Osteocyte (in vitro differentiated cells): ENCODE results near the gene MPPED1. TPM values are rescaled to one million over a fixed set of nuclear protein-coding genes. Genes with fewer than 3 reads are reported as not detected.

Experiments used
- DNase-seq: peaks from one replicate; pipeline ENCODE4 v3.0.0; 2021; ENCODE audit warnings: mixed read lengths; ENCODE audit not compliant: unreplicated experiment; ENCODE audit errors: extremely low spot score
- H3K27ac Mint-ChIP-seq: one replicate; pipeline ENCODE4 v1.8.0; 2021; ENCODE audit warnings: mild to moderate bottlenecking, mixed read lengths; ENCODE audit not compliant: unreplicated experiment
- H3K27me3 Mint-ChIP-seq: one replicate; pipeline ENCODE4 v1.8.0; 2021; ENCODE audit warnings: mixed read lengths; ENCODE audit not compliant: unreplicated experiment
- H3K36me3 Mint-ChIP-seq: one replicate; pipeline ENCODE4 v1.8.0; 2021; ENCODE audit warnings: mixed read lengths; ENCODE audit not compliant: unreplicated experiment
- H3K4me1 Mint-ChIP-seq: one replicate; pipeline ENCODE4 v1.8.0; 2021; ENCODE audit warnings: mixed read lengths; ENCODE audit not compliant: unreplicated experiment
- H3K4me3 Mint-ChIP-seq: one replicate; pipeline ENCODE4 v1.8.0; 2021; ENCODE audit warnings: mild to moderate bottlenecking, moderate library complexity, mixed read lengths; ENCODE audit not compliant: unreplicated experiment
- H3K9me3 Mint-ChIP-seq: one replicate; pipeline ENCODE4 v1.8.0; 2021; ENCODE audit warnings: mixed read lengths; ENCODE audit not compliant: unreplicated experiment
- total RNA-seq: library from RNA; stranded (reverse); gene quantifications from 2 replicates; pipeline ENCODE4 v1.2.1, GENCODE V29; 2021
- TF ChIP-seq, protein P1 (sequence below): fragments of 200-600 bp; sonication (generic); IDR thresholded peaks from 2 replicates; pipeline ENCODE4 v1.5.0; 2021; ENCODE audit warnings: antibody characterized with exemption, mild to moderate bottlenecking, moderate library complexity

Gene MPPED1
- total RNA-seq, 1 donor from 2014 or later = not detected

DNA sequence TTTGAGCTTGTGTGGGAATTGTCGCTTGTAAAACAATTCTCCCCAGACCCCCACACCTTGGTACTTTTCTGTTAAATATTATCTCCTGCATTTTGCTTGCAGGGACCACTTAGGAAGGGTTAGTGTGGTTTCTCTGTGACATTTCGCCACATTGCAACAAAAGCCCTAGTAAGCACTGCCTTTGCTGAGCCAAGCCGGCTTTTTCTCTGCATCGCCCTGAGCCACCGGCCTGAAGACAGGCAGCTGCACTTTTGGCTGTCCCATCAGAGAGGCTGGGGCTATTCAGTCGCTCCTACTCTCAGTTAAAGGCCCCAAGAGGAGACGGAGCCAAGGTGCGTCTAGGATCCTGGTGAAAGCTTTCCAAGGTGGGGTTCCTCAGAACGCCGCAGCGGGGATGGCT, 5.7 kb downstream of the MPPED1 start:
- H3K27me3 Mint-ChIP-seq = peaks cover 60% of the 10 kb centered on the region
- no peak overlapping the region for H3K27ac Mint-ChIP-seq
- H3K36me3 Mint-ChIP-seq = no peaks in the 10 kb centered on the region
- H3K4me3 Mint-ChIP-seq = no peak overlapping the region
- TF ChIP-seq, protein P1, sequence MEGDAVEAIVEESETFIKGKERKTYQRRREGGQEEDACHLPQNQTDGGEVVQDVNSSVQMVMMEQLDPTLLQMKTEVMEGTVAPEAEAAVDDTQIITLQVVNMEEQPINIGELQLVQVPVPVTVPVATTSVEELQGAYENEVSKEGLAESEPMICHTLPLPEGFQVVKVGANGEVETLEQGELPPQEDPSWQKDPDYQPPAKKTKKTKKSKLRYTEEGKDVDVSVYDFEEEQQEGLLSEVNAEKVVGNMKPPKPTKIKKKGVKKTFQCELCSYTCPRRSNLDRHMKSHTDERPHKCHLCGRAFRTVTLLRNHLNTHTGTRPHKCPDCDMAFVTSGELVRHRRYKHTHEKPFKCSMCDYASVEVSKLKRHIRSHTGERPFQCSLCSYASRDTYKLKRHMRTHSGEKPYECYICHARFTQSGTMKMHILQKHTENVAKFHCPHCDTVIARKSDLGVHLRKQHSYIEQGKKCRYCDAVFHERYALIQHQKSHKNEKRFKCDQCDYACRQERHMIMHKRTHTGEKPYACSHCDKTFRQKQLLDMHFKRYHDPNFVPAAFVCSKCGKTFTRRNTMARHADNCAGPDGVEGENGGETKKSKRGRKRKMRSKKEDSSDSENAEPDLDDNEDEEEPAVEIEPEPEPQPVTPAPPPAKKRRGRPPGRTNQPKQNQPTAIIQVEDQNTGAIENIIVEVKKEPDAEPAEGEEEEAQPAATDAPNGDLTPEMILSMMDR = no peak
- H3K9me3 Mint-ChIP-seq = no peaks in the 10 kb centered on the region
- no peak for DNase-seq
- no peaks in the 10 kb centered on the region for H3K4me1 Mint-ChIP-seq

DNA sequence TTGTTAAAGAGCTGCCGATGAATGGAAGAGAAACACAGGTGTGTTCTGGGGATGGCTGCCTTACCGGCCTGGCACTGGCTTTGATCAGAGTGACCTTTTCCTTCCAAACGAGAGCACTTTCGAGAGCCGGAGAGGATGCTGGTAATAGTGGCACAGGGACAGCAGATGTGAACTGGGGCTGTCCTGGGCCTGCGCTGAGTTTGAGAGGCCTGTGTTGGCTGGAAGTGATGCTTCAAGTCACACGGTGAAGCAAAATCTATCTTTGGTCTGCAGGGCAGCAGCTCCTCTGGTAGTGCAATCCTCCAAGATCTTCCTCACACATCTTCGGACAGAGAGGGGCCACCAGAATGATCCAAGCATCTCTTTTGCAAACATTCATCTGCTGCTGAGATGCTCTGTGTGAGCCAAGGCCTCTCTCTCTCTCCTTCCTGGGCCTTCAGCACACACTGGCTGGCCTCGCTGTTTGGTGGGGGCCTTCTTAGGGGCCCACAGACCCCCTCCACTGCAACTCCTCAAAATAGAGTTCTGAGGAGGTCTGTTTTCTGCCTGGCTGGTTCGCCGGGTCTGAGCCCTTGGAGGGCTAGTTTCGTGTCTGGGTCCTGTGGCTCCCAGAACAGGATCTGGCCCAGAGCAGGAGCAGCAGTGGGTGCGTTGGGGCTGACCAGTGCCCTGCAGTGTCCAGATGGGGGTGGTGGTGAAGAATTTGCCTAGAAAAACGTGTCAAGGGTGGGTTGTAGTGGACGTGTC, 6.4 kb downstream of the MPPED1 start:
- Mint-ChIP-seq H3K4me3 (no peak overlapping the region), H3K9me3 (no peaks in the 10 kb centered on the region), H3K36me3 (no peaks in the 10 kb centered on the region), H3K4me1 (no peaks in the 10 kb centered on the region), H3K27me3 (peaks cover 54% of the 10 kb centered on the region), H3K27ac (no peak overlapping the region)
- DNase-seq = no peak
- TF ChIP-seq, protein P1 = no peak

DNA sequence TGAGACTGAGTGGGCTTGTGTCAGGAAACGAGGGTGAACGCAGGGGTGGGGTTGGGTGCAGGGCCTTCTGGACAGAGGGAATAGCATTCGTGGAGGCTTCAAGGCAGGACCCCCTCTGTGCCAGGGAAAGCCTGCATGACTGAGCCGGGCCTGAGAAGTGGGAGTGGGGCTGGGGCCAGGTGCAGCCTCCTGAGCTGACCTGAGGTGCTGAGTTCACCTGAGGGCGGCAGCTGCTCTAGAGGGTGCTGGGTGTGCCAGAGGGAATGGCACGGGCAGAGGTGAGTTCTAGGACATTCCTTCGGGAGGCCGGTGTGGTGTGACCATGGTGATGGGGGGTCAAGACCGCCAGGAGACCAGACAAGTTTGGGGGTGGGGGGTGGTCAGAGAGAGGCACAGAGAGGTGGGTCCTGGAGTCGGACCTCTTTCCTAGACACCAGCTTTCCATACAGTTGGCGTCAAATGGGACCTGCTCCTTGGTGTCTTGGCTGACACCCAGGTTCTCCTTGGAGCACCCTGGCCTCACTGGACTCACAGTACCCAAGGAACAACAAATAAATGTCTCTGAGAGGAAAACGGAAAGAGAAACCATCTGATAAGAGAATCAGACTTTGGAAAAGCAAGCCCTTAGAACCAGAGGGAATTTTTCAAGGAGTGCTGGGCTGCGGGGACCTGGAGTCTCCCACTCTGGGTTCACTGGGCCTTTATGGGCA, 7.7 kb downstream of the MPPED1 start:
- peaks cover 41% of the 10 kb centered on the region for H3K27me3 Mint-ChIP-seq
- H3K4me3 Mint-ChIP-seq = no peak overlapping the region
- H3K9me3 Mint-ChIP-seq = no peaks in the 10 kb centered on the region
- no peak overlapping the region for H3K27ac Mint-ChIP-seq
- no peak for DNase-seq
- H3K4me1 Mint-ChIP-seq = no peaks in the 10 kb centered on the region
- TF ChIP-seq, protein P1 = no peak
- no peaks in the 10 kb centered on the region for H3K36me3 Mint-ChIP-seq

DNA sequence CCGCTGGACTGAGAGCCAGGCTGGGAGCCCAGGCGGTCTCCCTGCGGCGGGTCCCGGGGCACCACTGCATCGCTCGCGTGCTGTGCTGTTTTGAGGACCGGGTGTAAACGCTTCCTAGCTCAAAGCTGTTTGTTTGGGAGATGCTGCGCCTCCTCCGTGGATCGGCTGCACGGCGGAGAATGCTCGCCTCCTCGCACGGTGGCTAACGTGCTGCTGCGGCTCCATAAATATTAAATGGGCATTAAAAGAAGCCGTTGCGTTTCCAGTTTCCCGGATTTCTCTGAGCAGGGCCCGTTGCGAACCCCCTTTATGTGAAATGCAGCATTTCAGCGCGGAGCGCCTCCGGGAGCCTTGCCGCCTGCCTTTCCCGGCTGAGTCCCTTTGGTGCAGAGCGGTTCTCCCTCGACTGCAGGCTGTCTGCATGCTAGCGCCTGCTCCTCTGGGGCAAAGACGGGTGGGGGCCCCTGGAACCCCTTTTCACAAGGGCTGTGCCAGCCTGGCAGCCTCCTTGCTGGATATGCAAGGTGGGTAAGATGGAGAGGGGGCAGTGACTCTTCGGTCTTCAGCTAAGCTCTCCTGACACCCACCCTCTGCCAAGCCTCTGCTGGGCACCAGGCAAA, 9.3 kb downstream of the MPPED1 start:
- peaks cover 24% of the 10 kb centered on the region for H3K27me3 Mint-ChIP-seq
- DNase-seq = no peak

More for the DNA sequence above, 9.3 kb downstream of the MPPED1 start:
- Mint-ChIP-seq H3K27ac (no peak overlapping the region), H3K4me1 (no peaks in the 10 kb centered on the region), H3K36me3 (no peaks in the 10 kb centered on the region), H3K9me3 (no peaks in the 10 kb centered on the region), H3K4me3 (no peak overlapping the region)
- TF ChIP-seq, protein P1 = no peak
